ENCODE results near the gene CHST14.

CHST14 gene

DNA sequence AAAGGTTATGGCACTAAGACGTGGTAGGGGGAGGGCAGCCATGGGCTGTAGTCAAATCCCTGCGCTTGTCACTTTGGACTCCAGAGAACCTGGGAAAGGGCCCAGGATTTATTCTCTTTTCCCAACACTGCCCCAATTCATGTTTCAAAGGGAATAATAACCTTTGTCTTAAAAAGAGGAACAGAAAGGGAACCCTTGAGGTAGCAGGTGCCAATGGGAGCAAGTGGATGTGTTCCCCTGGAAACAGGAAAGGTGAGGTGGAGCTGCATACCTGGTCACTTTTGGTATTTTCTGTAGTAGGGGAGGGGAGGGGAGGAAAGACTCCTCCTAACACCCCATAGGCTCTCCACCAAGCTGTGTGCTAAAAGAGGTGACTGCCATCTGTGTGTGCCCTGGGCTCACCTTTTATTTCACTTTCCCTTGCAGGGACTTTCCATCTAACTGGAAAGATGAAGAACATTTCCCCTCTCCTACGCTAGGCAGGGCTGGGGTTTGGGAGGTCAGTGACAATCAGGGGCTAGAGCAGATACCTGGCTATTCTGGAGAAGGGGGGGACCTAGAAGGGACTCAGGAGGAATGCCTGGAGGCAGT, 6.1 kb upstream of the CHST14 start:
- no peak for DNase-seq

DNA sequence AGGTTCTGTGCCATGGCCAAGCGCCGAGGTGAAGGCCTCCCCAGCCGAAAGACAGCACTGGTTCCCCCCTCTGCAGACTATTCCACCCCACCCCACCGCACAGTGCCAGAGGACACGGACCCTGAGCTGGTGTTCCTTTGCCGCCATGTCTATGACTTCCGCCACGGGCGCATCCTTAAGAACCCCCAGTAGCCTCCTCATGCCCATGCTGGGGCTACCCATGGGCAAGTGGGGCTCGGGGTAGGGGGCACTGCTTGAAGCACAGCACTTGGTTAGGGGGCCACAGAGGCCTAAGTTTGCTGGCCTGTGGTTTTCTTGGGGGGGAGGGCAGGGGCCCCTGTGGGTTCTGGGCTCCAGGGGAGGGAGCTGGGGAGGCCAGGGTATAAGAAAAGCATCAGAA, 4.8 kb upstream of the CHST14 start:
- no peak for DNase-seq

DNA sequence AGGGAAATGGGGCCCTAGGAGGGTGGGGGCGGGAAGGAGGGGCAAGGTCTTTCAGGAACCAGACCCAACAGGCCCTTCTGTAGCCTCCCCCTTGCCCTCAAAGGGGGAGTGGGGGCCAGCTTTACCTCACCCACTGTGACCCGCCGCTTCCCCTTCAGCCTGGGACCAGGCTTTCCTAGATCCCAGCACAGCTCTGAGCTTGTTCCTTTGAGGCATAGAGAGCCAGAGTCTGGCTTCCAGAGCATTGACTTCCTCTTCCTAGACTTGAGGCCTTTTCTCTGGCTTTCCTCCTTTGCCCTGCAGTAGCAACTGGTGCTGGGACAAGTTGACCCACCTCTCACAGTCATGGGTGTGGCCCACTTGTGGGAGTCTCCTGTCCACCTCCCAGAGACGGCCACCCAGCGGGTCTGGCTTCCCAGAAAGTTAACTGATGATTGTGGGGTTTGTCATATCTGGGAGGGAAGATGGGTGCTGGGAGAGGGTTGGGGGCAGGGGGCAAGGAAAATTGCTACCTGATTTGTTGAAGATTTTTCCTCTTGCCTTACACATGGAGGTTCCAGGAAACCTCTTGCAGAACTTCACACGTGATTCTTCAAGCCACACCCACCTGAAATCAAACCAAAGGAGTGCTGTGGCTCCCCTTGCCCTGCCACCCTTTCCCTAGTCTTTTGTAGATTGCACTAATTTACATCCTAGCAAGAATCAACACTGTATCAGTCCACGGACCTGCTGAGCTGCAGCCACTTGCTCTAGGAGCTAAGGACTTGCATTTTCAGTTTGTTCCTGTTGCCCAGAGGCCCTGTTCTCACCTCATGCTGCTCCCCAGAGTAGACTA, 4.1 kb upstream of the CHST14 start:
- no peak for DNase-seq

DNA sequence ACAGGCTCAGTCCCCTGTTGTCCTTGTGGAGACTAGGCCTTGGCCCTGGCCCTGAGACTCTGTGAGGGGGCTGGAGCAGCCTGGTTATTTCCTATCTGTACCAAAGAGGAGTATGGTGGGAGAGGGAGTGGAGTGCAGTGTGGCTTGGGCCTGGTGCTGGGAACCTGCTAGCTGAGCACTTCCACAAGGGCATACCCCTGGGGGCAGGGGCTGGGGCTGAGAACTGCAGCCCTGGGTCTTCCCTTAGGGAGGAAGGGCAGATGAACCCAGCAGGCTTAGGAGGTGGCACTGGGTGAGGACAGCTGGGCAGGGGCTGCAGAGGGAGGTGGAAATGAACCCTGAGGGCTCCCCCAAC, 3.5 kb upstream of the CHST14 start:
- no peak for DNase-seq

DNA sequence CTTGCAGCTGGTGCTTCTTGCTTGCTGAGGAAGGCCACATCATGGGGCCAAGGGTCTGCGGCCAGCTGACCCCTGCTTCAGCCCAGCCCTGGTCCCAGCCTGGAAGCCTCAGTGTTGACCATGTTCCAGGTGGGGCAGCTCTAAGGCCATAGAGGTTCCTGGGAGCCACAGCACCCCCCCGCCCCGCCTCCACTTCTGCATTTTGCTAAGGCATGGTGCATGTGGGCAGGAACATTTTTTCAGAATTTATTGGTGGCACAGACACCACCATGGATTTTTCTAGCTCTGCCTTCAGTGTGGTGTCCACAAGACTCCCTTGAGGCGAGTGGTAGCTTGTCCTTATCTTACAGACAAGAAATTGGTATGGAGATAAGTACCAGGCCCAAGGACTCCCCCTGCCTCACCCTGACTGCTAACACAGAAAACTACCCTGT, 1.9 kb upstream of the CHST14 start:
- no peak for DNase-seq

DNA sequence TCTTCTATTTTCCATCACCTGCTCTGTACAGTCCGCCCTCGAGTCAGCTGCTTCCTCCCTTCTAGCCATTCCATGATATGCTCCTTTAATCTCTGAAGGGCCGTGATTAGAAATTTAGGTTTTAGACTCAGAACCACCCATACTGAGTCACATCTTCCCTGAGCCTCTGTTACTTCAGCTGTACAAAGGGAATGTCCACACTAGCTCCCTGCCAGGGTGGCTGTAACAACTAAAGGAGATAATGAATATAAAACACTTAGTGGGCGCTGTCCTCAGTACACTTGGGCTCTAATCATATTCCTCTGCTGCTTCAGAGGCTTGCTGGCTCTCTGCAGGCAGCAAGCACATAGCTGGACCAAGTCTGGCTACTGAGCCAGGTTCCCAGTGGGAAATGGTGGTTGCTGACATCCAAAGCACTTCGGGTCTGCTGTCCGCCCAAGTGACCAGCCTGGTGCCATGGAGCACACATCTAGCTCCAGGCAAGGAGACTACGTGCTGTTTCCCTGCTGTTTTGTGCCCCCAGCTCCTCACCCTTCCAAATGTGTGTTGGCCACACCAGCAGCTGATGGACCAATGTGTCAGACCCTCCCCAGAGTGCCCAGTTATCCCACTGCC, 901 bp upstream of the CHST14 start:
- no peak for DNase-seq

DNA sequence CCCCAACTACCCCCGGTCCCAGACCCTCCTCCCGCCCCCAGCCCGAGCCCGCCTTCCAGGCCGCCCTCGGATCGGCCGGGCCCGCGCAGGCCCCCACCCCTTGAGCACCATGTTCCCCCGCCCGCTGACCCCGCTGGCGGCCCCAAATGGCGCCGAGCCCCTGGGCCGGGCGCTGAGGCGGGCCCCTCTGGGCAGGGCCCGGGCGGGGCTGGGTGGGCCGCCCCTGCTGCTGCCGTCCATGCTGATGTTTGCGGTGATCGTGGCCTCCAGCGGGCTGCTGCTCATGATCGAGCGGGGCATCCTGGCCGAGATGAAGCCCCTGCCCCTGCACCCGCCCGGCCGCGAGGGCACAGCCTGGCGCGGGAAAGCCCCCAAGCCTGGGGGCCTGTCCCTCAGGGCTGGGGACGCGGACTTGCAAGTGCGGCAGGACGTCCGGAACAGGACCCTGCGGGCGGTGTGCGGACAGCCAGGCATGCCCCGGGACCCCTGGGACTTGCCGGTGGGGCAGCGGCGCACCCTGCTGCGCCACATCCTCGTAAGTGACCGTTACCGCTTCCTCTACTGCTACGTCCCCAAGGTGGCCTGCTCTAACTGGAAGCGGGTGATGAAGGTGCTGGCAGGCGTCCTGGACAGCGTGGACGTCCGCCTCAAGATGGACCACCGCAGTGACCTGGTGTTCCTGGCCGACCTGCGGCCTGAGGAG, 472 bp downstream of the CHST14 start:
- peak; percentile 22 for DNase-seq

DNA sequence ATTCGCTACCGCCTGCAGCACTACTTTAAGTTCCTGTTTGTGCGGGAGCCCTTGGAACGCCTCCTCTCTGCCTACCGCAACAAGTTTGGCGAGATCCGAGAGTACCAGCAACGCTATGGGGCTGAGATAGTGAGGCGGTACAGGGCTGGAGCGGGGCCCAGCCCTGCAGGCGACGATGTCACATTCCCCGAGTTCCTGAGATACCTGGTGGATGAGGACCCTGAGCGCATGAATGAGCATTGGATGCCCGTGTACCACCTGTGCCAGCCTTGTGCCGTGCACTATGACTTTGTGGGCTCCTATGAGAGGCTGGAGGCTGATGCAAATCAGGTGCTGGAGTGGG, 995 bp downstream of the CHST14 start:
- DNase-seq = peak; percentile 29

DNA sequence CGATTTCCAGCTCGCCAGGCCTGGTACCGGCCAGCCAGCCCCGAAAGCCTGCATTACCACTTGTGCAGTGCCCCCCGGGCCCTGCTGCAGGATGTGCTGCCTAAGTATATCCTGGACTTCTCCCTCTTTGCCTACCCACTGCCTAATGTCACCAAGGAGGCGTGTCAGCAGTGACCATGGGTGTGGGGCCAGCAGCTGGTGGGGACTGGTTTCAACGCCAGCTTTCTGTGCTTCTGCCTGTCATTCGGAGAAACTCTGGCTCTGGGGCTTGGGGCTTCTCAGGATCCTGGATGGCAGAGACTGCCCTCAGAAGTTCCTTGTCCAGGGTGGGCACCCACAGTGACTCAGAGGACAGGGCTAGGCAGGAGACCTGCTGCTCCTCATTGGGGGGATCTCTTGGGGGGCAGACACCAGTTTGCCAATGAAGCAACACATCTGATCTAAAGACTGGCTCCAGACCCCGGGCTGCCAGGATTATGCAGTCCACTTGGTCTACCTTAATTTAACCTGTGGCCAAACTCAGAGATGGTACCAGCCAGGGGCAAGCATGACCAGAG, 1.5 kb downstream of the CHST14 start:
- no peak for DNase-seq

DNA sequence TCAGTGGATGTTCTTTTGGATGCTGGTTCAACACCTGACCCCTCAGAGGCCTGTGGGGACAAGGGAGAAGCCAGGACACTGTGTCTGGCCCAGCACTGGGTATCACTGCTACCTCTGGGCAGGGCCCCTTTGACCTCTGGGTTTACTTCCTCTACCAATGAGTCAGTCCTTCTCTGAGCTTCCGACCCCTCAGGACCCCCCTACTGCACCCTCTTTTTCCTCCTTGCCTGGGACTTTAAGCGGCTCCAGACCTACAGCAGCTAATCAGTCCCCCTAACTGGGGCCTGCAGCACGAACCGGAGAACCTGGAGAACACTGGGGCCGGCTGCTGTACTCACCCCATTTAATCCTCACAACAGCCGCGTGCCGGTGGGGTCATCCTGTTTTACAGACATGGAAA, 3.8 kb downstream of the CHST14 start:
- no peak for DNase-seq

DNA sequence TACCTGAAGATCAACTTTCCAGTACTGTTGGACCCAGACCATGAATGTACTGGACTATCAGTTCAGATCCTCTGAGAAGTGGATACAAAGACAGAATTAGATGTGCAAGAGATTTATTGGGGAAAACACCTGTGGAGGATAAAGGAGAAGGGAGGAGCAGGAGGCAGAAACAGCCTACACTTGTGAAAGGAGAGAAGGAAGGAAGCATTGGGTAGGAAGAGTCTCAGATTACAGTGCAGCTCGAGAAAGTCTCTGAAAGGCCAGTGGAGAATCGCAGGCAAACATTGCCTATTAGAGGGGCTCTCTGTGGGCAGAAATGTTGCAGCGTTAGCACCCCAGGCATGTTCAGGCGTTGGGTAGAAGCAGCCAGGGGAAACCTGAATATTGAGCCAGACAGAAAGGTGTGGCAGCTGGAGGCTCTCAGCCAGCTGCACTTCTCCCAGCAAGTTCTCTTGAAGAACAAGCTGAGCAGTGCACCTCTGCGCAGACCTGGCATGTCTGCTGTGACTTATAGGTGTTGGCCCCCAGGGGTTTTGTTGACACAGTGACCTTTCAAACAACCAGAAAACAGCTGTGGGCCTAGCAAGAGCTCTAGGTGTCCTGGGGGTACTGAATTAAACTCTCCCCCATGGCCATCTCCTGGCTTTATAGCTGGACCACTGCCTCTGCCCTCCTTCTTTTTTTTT, 7.0 kb downstream of the CHST14 start:
- no peak for DNase-seq

DNA sequence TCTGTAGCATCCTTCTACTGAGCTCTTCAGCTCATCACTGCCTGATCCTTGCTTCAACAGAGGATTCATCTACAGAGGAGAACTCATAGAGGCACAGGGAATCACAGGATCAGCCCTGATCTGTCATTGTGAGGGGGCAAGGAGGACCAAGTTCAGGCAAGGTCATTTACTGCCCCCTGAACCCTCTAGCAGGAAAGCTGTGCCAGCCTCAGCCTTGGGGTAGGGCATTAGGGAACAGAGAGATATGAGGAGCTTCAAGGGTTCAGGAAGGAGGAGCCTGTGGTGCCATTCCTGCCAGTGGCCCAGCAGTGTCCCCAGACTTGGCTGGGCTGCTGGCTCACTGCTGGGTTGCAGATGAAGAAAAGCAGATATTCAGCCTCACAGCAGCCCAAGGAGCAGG, 8.2 kb downstream of the CHST14 start:
- DNase-seq = no peak

DNA sequence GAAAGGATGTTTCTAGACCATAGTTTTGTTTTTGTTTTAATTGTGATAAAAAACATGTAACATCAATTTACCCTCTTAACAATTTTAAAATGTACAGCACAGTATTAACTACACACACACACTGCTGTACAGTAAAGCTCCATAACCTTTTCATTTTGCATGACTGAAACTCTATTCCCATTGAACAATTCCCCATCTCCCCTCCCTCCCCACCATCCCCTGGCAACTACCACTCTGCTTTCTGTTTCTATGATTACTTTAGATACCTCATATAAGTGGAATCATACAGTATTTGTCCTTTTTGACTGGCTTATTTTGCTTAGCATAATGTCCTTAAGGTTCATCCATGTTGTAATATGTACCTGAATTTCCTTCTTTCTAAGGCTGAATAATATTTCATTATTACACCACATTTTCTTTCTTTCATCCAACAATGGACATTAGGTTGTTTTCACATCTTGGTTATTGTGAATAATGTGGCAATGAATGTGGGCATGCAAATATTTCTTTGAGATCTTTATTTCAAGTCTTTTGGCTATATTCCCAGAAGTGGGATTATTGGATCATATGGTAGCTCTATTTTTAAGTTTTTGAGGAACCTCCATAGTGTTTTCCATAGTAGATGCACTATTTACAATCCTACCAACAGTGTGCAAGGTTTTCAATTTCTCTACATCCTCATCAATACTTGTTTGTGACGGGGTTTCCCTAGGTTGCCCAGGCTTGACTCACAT, 10.7 kb downstream of the CHST14 start:
- no peak for DNase-seq

DNA sequence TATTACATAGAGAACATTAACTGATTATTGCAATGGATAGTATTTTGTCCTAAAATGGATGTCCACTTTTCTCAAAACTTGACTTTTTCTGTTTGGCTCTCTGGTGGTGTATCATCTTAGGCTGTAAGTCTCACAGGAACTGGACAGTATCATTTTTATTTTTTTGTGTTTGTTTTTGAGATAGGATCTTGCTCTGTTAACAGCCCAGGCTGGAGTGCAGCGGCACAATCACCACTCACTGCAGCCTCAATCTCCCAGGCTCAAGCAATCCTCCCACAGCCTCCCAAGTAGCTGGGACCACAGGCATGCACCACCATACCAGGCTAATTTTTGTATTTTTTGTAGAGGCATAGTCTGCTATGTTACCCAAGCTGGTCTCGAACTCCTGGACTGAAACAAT, 13.1 kb downstream of the CHST14 start:
- no peak for DNase-seq

DNA sequence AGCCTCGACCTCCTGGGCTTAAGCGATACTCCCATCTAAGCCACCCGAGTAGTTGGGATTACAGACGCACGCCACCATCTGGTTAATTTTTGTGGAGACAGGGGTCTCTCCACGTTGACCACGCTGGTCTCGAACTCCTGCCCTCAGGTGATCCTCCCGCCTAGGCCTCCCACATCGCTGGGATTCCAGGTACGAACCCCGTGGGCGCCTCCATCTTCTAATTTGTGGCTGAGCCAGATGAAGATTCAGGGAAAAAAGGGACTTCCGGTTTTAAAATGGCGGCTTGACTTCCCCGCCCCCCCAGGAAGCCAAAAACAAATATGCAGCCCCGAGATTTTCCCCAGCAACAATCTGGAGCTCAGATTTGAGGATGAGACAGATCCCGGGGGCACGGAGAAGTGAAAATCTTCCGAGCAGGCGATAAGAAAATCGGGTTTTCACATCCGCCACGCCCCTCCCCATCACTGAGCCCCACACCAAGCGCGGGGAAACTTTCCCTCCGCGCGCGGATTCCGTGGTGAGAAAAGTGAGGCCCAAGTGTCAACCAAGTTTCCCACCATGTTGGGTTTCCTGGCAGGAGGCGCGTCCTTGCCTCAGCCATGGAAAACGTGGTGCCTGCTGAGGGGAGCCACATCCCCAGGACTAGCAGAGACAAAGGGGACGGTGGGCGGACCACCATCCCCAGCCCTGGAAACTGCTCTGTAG, 15.4 kb downstream of the CHST14 start:
- no peak for DNase-seq

DNA sequence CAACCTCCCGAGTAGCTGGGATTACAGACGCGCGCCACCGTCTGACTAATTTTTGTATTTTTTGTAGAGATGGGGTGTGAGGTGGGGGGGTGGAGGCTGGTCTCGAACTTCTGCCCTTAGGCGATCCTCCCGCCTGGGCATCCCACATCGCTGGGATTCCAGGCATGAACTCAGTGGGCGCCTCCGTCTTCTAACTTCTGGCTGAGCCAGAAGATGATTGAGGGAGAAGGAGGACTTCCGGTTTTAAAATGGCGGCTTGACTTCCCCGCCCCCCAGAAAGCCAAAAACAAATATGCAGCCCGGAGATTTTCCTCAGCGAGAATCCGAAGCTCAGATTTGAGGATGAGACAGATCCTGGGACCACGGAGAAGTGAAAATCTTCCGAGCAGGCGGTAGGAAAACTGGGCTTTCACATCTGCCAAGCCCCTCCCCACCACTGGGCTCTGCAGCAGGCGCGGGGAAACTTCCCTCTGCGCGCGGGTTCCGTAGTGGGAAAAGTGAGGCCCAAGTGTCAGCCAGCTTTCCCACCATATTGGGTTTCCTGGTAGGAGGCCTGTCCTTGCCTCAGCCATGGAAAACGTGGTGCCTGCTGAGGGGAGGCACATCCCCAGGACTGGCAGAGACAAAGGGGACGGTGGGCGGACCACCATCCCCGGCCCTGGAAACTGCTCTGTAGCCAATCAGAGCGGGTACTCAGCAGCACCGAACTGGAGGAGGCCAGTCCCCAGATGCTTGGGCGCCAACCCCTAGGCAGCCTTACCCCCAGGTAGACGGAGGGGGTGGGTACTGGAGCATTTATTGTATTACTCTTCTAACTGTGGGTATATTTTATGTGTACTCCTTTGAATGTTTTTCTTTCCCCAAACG, 17.3 kb downstream of the CHST14 start:
- DNase-seq = no peak

DNA sequence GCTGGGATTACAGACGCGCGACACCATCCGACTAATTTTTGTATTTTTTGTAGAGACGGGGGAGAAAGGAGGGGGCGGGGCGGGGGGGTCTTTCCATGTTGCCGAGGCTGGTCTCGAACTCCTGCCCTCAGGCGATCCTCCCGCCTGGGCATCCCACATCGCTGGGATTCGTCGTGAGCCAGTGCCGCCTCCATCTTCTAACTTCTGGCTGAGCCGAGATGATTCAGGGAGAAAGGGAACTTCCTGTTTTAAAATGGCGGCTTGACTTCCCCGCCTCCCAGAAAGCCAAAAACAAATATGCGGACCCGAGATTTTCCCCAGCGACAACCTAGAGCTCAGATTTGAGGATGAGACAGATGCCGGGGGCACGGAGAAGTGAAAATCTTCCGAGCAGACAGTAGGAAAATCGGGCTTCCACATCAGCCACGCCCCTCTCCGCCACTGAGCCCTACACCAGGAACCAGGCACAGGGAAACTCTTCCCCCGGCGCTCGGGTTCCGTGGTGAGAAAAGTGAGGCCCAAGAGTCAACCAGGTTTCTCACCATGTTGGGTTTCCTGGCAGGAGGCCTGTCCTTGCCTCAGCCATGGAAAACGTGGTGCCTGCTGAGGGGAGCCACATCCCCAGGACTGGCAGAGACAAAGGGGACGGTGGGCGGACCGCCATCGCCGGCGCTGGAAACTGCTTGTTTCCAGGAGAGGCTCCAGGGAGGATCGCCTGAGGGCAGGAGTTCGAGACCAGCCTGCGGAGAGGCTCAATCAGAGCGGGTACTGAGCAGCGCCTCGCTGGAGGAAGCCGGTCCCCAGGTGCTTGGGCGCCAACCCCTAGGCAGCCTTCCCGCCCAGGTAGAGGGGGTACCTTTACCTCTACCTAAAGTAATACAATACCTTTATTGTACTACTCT, 18.7 kb downstream of the CHST14 start:
- no peak for DNase-seq

DNA sequence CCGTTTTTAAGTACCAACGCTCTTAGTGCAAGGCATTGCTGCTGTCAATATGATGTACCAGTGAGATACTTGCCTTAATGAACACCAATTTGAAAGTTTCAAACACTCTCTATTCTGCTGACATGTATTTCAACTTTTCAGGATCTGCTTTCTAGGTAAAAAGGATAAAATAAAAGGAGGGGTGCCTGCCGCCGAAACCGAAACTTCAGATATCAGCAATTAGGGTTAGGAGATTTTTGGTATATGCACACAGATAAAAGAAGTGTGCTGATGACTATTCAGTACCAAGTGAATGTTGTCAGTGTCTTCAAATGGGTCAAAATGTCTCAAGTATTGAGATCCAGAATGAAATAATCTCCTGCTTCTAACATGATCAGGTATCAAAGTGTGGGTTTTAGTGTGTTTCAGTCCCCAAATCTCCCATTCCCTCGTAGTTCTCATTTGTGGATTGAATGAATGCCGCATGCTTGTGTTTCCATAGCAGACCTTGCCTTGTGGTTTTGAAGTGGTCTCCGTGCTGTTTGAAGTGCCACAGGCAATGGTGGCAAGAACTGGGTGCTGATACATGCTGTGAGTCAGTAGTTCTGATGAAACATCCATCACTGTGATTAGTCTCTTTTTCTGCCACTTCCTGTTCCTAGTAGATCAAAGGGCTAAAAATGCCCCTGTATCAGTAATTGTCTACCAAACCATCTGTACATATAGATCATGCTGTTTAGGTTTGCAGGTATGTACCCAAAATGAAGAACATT, 22.5 kb downstream of the CHST14 start:
- DNase-seq = peak; percentile 78

DNA sequence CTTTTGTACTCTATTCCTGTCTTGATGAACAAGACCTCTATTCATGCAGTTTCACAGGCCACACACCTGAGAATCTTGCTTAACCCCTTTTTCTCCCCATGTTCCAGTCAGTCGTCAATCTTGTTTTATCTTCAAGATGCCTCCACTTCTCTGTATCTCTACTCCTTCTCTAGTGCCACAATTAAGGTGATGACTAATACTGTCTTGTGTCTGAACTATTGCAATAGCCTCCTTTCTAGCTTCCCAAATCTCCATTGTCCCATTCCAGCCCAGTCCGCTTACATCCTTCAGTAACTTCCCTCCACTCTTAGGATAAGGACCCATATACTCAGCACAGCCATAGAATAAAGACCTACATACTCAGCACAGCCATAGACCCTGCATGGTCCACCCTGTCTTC, 24.7 kb downstream of the CHST14 start:
- DNase-seq = no peak
